ENCODE results near the gene HCN4.

The HCN4 gene

GRCh38 chr15:73293773-73294172 is 75.0 kb downstream of the HCN4 start:
- DNase-seq = no peak

GRCh38 chr15:73291441-73291840 is 77.3 kb downstream of the HCN4 start:
- DNase-seq = no peak

GRCh38 chr15:73287019-73287418 is 81.7 kb downstream of the HCN4 start:
- no peak for DNase-seq

- DNase-seq = no peak
These were observed 82.4 kb downstream of the HCN4 start for GRCh38 chr15:73286311-73286710.

- DNase-seq = no peak
These were observed 84.6 kb downstream of the HCN4 start for GRCh38 chr15:73284090-73284716.

GRCh38 chr15:73283366-73283962 is 85.3 kb downstream of the HCN4 start:
- DNase-seq = no peak

- DNase-seq = no peak
These were observed 86.0 kb downstream of the HCN4 start for GRCh38 chr15:73282567-73283365.

- no peak for DNase-seq
These were observed 92.9 kb downstream of the HCN4 start for GRCh38 chr15:73275862-73276261.

GRCh38 chr15:73273181-73274002 is 95.4 kb downstream of the HCN4 start:
- DNase-seq = peak; percentile 15

GRCh38 chr15:73270366-73271097 is 98.2 kb downstream of the HCN4 start:
- DNase-seq = no peak
